GM10266 (cell line): ENCODE results near the gene FOXF2.

ENCODE experiments used
- DNase-seq: peaks from one replicate; pipeline ENCODE4 v3.0.0; 2012; ENCODE audit errors: extremely low spot score
- TF ChIP-seq, protein P1 (sequence below): IDR thresholded peaks from 2 replicates; pipeline ENCODE4 v1.5.1; 2012; ENCODE audit warnings: mild to moderate bottlenecking, low read depth; ENCODE audit not compliant: control insufficient read depth, insufficient read depth; ENCODE audit errors: missing control alignments

FOXF2 gene

GRCh38 chr6:1402868-1403267 lies 13.5 kb downstream of the FOXF2 start:
- TF ChIP-seq, protein P1, sequence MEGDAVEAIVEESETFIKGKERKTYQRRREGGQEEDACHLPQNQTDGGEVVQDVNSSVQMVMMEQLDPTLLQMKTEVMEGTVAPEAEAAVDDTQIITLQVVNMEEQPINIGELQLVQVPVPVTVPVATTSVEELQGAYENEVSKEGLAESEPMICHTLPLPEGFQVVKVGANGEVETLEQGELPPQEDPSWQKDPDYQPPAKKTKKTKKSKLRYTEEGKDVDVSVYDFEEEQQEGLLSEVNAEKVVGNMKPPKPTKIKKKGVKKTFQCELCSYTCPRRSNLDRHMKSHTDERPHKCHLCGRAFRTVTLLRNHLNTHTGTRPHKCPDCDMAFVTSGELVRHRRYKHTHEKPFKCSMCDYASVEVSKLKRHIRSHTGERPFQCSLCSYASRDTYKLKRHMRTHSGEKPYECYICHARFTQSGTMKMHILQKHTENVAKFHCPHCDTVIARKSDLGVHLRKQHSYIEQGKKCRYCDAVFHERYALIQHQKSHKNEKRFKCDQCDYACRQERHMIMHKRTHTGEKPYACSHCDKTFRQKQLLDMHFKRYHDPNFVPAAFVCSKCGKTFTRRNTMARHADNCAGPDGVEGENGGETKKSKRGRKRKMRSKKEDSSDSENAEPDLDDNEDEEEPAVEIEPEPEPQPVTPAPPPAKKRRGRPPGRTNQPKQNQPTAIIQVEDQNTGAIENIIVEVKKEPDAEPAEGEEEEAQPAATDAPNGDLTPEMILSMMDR, result no peak
- no peak for DNase-seq

GRCh38 chr6:1403851-1404712 lies 14.7 kb downstream of the FOXF2 start:
- DNase-seq, result no peak
- TF ChIP-seq, protein P1, result no peak

GRCh38 chr6:1404713-1405098 lies 15.3 kb downstream of the FOXF2 start:
- DNase-seq, result no peak
- TF ChIP-seq, protein P1, result no peak

DNA sequence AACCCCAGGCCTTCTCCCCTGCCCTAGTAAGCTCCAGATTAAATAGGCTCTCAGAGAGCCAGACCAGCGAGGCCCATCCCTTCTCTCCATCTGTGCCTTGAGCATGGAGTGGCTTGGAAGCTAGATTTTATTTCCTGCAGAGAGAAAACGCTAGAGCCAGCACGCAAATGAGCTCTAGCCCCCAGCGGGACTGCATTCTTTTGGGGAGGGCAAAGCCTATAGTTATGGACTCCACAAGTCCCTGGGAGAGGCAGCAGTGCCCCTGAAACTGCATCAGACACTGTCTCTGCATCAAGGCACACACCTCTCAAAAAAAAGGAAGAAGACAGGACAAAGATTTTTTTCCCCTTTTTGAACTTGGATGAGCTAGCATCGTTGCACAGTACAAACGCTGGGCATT lies 15.8 kb downstream of the FOXF2 start:
- TF ChIP-seq, protein P1, result no peak
- DNase-seq, result no peak

GRCh38 chr6:1406306-1407072 lies 17.1 kb downstream of the FOXF2 start:
- TF ChIP-seq, protein P1, result no peak
- no peak for DNase-seq

GRCh38 chr6:1407499-1407990 lies 18.2 kb downstream of the FOXF2 start:
- TF ChIP-seq, protein P1, result no peak
- no peak for DNase-seq
